A549 treated with dexamethasone at 1 μM for 4 hours (cell line): Measurements from ENCODE around the gene CXorf58. TPM values are rescaled to one million over a fixed set of nuclear protein-coding genes. Genes with fewer than 3 reads are reported as not detected.

Experiments used
- total RNA-seq: library from RNA; stranded (reverse); fragments of 200-300 nt; extraction: Qiagen RNA extraction; gene quantifications from 5 replicates; pipeline ENCODE4 v1.2.3, GENCODE V29; 2022

CXorf58 gene
- 0.06 to 0.14 TPM (median 0.10 TPM) in 5 replicates for total RNA-seq

DNA sequence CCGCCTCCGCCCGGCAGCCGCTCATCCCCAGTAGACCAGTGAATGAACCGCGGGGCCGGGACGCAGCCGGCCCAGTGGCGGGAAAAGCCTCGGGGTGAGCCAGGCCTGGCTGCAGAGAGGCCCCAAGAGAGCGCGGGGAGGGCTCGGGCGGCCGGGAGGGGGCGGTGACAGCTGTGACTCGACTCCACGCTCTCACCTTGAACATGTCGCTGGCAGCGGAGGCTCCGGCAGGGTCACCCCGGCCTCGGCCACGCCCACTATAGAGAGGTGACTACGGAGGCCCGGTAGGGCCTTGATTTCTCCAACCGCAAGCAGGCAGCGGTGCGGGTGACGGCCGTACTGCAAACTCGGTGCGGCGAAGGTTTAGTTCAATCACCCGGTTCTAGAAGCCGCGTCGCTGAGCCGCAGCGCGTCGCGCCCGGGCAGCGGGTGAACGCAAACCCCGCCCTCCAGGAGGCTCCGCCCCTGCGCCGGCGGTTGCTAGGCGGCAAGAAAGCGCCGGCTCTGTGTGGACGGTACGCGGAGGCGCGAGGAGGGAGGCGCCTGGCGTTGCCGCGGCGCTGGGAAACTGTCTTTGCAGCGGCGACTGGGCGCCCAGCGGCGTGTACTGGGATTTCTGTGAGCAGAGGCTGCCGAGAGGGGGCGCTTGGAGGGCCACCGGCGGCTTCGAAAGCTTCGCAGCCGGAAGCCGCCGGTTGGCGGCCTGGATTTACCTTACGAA is at the start of gene CXorf58, which contains the start of gene APOO:
Gene CXorf58, plus strand, starts transcription at position 509 of the 721 bp plus-strand sequence. CDS start 2,297 bp downstream, outside the sequence.
Gene APOO, minus strand, starts transcription at position 441 of the 721 bp plus-strand sequence. Its CDS starts 236 bp downstream, at position 205.

Other genes starting within 250 kb of the CXorf58 start
- 242 to 265 TPM (median 256 TPM) in 5 replicates for gene PRDX4, start 240.5 kb upstream of the CXorf58 start, total RNA-seq
- 86.4 to 100 TPM (median 93.1 TPM) in 5 replicates for gene ACOT9, start 164.7 kb upstream of the CXorf58 start, total RNA-seq
- gene SAT1, start 124.8 kb upstream of the CXorf58 start, total RNA-seq = 363 to 451 TPM (median 424 TPM) in 5 replicates
- 28.3 to 30.9 TPM (median 29.3 TPM) in 5 replicates for gene APOO, start 68 bp upstream of the CXorf58 start, total RNA-seq
- 3.1 to 4.5 TPM (median 3.6 TPM) in 5 replicates for gene KLHL15, start 119.2 kb downstream of the CXorf58 start, total RNA-seq
- gene EIF2S3, start 146.9 kb downstream of the CXorf58 start, total RNA-seq = 142 to 167 TPM (median 164 TPM) in 5 replicates
- 7.9 to 11.5 TPM (median 9.0 TPM) in 5 replicates for gene ZFX, start 241.7 kb downstream of the CXorf58 start, total RNA-seq